Ureter (tissue), 1 donor: ENCODE measurements around the gene MYOM3. TPM values are rescaled to one million over a fixed set of nuclear protein-coding genes. Genes with fewer than 3 reads are reported as not detected.
A peak's percentile ranks its signal among the peaks of the same experiment; 100 is the strongest.

Source experiments
- DNase-seq: peaks from one replicate; pipeline ENCODE4 v3.0.0-alpha.2; 2020; ENCODE audit warnings: low spot score
- total RNA-seq: library from RNA; stranded (reverse); gene quantifications from one replicate; pipeline ENCODE4 v1.2.4, GENCODE V29; 2023
- donor health status: DM: yes; HTN: yes; CAD: no.

Gene MYOM3
- total RNA-seq, result 0.65 TPM

- DNase-seq, result peak; percentile 80
These were observed at the start of gene MYOM3 for GRCh38 chr1:24111996-24112779. MYOM3 (minus strand) TSS chr1:24112135; CDS start chr1:24108636, 3,499 bp downstream.

- no peak for DNase-seq
These were observed 49.3 kb upstream of the MYOM3 start for GRCh38 chr1:24161270-24161669.

DNA sequence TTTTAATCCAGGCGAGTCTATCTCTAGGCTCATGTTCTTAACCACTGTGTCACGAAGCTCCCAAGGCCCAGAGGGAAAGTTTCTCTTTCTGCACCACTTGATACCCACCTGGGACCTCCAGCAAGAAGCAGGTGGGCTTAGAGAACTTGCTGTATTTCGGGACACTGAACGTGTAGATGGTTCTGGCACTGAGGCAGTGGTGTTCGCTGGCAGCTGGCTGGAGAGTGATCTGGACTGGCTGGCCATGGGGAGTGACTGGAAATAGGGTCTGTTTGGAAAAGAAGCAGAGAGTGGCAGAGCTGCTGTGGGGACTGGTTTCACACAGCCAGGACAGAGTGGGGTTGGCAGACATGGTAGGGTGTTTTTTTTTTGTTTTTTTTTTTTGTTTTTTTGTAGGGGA lies 47.4 kb upstream of the MYOM3 start:
- no peak for DNase-seq

GRCh38 chr1:24157918-24158481 lies 46.1 kb upstream of the MYOM3 start:
- no peak for DNase-seq

GRCh38 chr1:24156542-24157260 lies 44.8 kb upstream of the MYOM3 start:
- DNase-seq, result no peak

GRCh38 chr1:24155011-24155782 lies 43.3 kb upstream of the MYOM3 start:
- no peak for DNase-seq

DNA sequence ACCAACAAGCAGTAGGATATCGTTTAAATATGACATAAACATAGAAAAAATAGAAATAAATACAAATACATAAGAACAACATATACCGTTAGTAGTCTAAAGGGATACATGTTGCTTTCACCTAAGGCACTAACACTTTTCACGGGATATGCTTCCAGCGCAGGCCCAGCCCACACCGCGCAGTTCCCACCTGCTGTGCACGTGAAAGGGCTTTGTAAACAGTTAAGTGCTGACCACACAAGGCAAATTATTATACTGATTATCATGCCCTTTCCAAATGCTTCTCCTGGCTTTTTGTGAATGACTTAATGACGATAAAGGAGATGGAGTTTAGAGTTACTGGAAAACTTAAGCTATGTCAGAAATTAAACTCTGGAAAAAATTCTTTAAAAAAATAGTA lies 42.3 kb upstream of the MYOM3 start:
- no peak for DNase-seq

- DNase-seq, result no peak
These were observed 40.9 kb upstream of the MYOM3 start for GRCh38 chr1:24152631-24153494.

DNA sequence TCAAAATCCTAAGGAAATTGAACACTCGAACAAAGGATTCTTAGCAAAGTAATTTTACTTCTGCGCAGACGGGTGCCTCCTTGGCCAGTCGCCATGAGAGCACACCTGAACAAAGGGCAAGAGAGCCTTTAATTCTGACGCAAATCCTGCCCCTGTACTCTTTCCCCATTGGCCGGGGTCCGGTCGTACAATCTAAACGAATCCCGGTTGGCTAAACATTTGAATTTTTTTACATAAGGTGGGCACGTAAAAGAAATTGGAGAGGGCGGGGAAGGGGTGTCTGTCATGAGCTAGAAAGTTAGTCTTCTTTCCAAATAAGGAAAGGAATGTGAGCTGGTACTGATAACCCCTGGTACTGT lies 39.2 kb upstream of the MYOM3 start:
- no peak for DNase-seq

DNA sequence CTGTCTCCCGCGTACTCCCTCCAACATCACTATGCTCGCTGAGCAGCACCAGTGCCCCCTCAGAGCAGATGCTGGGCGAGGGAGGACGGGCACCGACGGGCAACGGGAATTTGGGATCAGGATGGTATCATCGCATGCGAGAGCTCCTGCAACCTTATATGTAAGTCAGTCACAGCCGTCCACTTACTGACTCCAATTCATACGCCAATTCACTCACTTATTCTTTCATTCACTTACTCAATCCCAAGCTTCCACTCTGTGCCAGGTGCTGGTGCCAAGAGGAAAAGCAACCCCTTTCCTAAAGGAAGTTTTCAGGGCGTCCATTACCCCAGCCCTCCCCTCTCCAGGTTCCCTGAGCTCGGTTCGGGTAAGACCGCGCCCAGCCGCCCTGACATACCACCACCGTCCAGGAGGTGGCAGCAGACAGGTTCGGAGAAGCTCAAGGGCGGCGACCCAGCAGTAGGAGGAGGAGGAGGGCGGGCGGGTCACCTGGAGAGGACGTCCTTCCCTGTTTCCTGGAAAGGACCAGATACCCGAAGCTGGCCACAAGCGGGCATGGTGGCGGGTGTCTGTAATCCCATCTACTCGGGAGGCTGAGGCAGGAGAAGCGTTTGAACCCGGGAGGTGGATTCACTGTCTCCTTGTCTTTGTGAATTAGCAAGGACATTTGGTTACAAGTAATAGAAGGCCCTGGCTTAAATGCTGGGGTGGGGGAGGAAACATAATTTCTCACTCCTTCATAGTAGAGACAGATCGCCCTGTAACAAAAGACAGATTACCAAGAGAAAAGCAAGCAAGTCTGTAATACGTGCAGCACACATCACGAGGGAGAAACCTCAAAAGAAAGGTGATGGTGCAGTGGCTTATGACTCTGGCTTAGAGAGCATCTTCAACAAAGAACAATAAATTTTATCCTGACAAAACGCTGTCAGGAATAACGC lies 38.6 kb upstream of the MYOM3 start:
- peak; percentile 91 for DNase-seq

DNA sequence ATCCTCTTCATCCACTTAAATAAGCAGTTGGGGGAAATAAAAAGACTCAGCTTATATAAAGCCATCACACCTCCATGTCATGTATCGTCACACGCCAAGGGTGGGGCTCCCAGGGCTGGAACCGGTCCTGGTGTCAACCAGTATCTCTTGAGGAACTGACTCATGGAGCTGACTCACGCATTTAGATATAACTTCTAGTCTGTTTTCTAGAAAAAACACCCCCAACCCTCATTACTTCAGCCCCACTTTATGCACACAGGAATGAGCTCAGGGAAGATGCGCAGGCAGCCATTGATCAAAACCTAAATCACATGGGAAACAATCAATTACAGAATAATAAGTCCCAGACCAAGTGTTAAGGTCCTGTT lies 37.9 kb upstream of the MYOM3 start:
- no peak for DNase-seq

DNA sequence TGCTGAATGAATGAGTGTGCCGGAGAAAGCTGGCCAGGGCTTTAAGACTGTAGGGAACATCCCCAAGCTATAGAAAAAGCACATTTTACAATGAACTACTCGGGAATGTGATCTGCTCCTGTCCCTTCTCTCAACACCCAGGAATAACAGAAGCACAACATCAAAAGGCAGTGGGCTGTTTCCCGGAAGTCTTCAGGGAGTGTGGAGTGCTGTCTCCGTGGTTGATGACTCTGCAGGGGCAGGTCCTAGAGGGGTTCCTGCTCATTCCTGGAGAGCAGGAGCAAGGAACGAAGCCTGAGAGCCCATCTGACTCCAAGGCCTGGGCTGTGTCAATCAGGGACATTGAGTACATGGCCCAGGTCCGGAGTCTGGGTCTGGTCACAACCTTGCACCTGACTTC lies 35.9 kb upstream of the MYOM3 start:
- DNase-seq, result no peak

DNA sequence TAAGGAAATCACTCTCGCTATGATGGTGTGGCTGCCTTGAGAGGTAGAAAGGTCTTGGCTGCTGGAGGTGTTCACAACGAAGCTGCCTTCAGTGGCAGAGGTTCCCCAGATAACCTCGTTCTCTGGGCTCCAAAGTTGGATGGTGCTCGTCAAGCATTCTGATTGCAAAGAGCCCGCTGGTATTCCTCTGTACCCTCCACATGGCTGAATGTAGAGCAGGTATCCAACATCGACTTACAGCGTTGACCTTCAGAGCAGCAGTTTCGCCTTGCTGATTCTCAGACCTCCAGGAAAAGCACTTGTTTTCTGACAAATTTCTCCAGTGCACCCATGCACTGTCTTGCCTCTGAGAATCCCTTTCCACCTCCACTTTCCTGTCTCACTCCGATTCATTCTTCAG lies 35.3 kb upstream of the MYOM3 start:
- DNase-seq, result no peak

DNA sequence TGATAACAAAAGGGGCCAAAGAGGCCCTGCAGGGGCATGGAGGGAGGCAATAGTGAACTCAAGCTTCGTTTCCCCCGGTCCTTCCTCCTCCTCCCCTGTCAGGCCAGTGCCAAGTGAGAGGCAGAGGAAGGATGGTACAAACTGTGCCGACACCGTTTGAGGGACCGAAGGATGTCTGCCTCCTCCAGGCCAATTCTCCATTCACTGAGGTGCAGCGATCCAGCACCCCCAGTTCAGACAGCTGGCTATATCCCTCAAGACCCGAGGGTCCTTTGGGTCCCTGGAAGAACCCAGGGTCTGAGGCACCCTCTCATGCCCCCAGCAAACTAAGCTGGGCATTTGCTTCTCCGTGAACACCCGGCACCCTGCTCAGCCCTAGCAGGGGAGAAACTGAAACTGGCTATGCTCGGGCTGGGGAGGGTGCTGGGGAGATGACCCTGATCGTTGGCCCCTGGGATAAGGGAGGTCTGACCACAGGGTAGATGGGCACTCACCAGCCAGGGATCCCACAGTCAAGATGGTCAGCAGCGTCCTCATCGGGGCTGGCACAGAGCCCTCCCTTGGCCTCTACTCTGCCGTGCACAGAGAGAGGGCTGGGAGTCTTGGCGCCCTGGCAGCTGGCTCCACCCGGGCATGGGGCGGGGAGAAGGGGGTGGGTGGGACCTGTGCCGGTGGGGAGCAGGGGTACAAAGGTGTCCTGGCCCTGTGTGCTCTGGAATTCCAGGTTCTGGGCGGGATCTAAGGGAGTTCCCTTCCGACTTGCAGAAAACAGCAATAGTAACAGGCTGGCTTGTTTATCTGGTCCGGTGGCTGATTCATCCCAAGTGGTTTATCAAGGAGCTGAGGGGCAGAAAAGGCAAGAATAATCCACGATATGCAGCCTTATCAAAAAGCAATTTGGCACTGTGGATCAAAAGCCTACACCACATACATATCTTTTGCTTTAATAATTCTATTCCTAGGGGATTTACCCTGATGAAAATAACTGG lies 30.9 kb upstream of the MYOM3 start, which contains the start of gene IL22RA1:
Gene IL22RA1, minus strand, starts transcription at position 595 of the 989 bp plus-strand sequence. Its CDS starts 58 bp downstream, at position 537.
- DNase-seq, result no peak

GRCh38 chr1:24141311-24141997 lies 29.5 kb upstream of the MYOM3 start:
- no peak for DNase-seq

- DNase-seq, result no peak
These were observed 28.8 kb upstream of the MYOM3 start for GRCh38 chr1:24140741-24141181.

- DNase-seq, result no peak
These were observed 28.0 kb upstream of the MYOM3 start for GRCh38 chr1:24139841-24140425.

GRCh38 chr1:24139222-24139489 lies 27.2 kb upstream of the MYOM3 start:
- DNase-seq, result no peak
